Heart right ventricle (tissue), 16 donors: ENCODE measurements around the gene INSYN2B. TPM values are rescaled to one million over a fixed set of nuclear protein-coding genes. Genes with fewer than 3 reads are reported as not detected.

Source experiments
- ATAC-seq, 8 donors: fragments of 200-7000 bp; cut with Tn5 transposase; one replicate each; pipeline ENCODE4 v1.9.1; 2020; ENCODE audit warnings: mild to moderate bottlenecking in 8 of 8, moderate library complexity in 8 of 8, moderate number of reproducible peaks in 1 of 8
- DNase-seq, 2 donors: peaks; one replicate each; pipeline ENCODE4 v3.0.0-alpha.2; 2020
- H3K27ac ChIP-seq, 10 donors: fragments of 200-600 bp; sonication (generic) in 2 of 10; one replicate each; pipeline versions ENCODE4 v1.5.0 to v1.8.0; 2020 to 2022; ENCODE audit warnings: mild to moderate bottlenecking in 3 of 10
- H3K27me3 ChIP-seq, 7 donors: fragments of 200-600 bp; one replicate each; pipeline ENCODE4 v1.8.0; 2021 to 2022; ENCODE audit warnings: mild to moderate bottlenecking in 2 of 7
- H3K36me3 ChIP-seq, 9 donors: fragments of 200-600 bp; sonication (generic) in 1 of 9; one replicate each; pipeline versions ENCODE4 v1.5.0 to v1.8.0; 2020 to 2022; ENCODE audit warnings: mild to moderate bottlenecking in 2 of 9
- H3K4me1 ChIP-seq, 9 donors: fragments of 200-600 bp; sonication (generic) in 1 of 9; one replicate each; pipeline versions ENCODE4 v1.5.0 to v1.8.0; 2020 to 2022; ENCODE audit warnings: mild to moderate bottlenecking in 4 of 9
- H3K4me3 ChIP-seq, 10 donors: fragments of 200-600 bp; sonication (generic) in 2 of 10; one replicate each; pipeline versions ENCODE4 v1.5.0 to v1.8.0; 2020 to 2022; ENCODE audit warnings: mild to moderate bottlenecking in 7 of 10, moderate library complexity in 2 of 10
- H3K9me3 ChIP-seq, 11 donors: fragments of 200-600 bp in 10 of 11; sonication (generic) in 2 of 11; one replicate each; pipeline versions ENCODE4 v1.5.0 to v1.8.0; 2013 to 2022; ENCODE audit warnings: mild to moderate bottlenecking in 2 of 11, control low read depth in 1 of 11, moderate library complexity in 1 of 11
- WGBS, 2 donors: extraction: QIAGEN DNeasy Blood & Tissue Kit; methylation state at CpG; one replicate each; pipeline ENCODE4 v1.1.7; 2013; ENCODE audit warnings: inconsistent platforms in 1 of 2; 5-methylcytosine and 5-hydroxymethylcytosine counted together
- intact Hi-C, 10 donors: fragments of 100-400 bp; cut with DNase I; formaldehyde crosslinking; loops; one replicate each; pipeline versions ENCODE4 v1.11.1 to v1.14.2; 2022
- polyA plus RNA-seq, 2 donors: library from polyadenylated mRNA; stranded (reverse); fragments of 200-250 nt; gene quantifications; one replicate each; pipeline ENCODE4 v1.2.3, GENCODE V29; 2013
- total RNA-seq, 10 donors: library from RNA; stranded (reverse); fragmentation: NEBNext Ultra II Directional in 3 of 10; extraction: Animal tissue kit (Norgen Biotek cat#: 25700) in 3 of 10; gene quantifications; one replicate each; pipeline versions ENCODE4 v1.2.1 to v1.2.4, GENCODE V29; 2021 to 2023
- TF ChIP-seq, protein P1 (sequence below), 9 donors: fragments of 200-600 bp; sonication (generic) in 2 of 9; IDR thresholded peaks; one replicate each; pipeline versions ENCODE4 v1.5.0 to v1.8.0; 2021 to 2022; ENCODE audit warnings: antibody characterized with exemption in 9 of 9, mild to moderate bottlenecking in 5 of 9, moderate library complexity in 1 of 9
- donor health status: Arrhythmogenic right ventricular cardiomyopathy.
- donor health status: ischemic (EF 13 %, LVEDD 7.1; RV severe dilation, severe dysfunction).
- donor health status: healthy with polysubstance abuse.
- donor health status: DM: no; HTN: yes; CAD: no.
- donor health status: DM: no; HTN: no; CAD: no.
- donor health status: ischemic (EF 25% LVEDD 6.9; RV normal size, moderate dysfunction).
- donor health status: ischemic (EF 25% LVEDD 5.7; RV mildly dilated, moderate dysfunction).
- donor health status: healthy.
- donor health status: DM: yes; HTN: yes; CAD: no.
- donor health status: Ischemic cardiomyopathy.
- donor health status: ischemic (EF 35%, LVEDD 5.7; RV mildly dilated, moderate dysfunction).
- donor health status: nonischemic (EF 11% LVEDD 7.7; RV severe dilation, severe dysfunction).
- donor health status: DM: yes; HTN: yes; CAD: no.
- donor health status: PGD.
- donor health status: ischemic (EF 29% LVEDD 5.4; RV normal size, mild dysfunction).
- donor health status: nonischemic (EF 23%, LVEDD 6.1; RV moderate dilation, normal function).

INSYN2B gene
- total and polyA plus RNA-seq, 12 donors: 0.09 to 0.87 (median 0.14) TPM; not detected in 7

DNA sequence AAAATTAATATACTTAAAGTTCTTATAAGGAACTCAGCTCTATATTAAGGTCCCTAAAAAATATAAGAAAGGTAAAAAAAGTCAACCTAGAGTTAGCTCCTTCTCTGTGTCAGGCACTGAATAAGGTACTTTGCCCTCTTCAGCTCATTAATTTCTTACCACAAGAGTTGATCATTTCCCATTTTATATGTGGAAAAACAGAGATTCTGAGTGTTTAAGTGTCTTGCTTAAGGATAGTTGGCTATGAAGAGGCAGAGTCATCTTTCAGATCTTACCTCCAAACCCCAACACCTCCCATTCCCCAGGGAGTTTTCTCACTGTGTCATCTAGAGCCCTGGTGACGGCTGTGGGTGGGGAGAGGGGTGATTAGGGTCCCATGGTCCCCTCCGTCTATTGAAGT is 40.6 kb downstream of the INSYN2B start:
- Histone ChIP-seq H3K4me3 (no peak overlapping the region), H3K27me3 (peaks cover 0 to 15% (median 0%) of the 10 kb centered on the region in 7 donors), H3K9me3 (no peaks in the 10 kb centered on the region), H3K27ac (no peak overlapping the region), H3K4me1 (peaks cover 0 to 3% (median 0%) of the 10 kb centered on the region in 9 donors), H3K36me3 (no peaks in the 10 kb centered on the region)
- TF ChIP-seq, protein P1, sequence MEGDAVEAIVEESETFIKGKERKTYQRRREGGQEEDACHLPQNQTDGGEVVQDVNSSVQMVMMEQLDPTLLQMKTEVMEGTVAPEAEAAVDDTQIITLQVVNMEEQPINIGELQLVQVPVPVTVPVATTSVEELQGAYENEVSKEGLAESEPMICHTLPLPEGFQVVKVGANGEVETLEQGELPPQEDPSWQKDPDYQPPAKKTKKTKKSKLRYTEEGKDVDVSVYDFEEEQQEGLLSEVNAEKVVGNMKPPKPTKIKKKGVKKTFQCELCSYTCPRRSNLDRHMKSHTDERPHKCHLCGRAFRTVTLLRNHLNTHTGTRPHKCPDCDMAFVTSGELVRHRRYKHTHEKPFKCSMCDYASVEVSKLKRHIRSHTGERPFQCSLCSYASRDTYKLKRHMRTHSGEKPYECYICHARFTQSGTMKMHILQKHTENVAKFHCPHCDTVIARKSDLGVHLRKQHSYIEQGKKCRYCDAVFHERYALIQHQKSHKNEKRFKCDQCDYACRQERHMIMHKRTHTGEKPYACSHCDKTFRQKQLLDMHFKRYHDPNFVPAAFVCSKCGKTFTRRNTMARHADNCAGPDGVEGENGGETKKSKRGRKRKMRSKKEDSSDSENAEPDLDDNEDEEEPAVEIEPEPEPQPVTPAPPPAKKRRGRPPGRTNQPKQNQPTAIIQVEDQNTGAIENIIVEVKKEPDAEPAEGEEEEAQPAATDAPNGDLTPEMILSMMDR (IDR thresholded peaks at IDR 0.05): no peak
- intact Hi-C loops: no loop called here
- DNase-seq (no peak), ATAC-seq (no peak)
- 83 to 84% methylated on average over 2 of the region's 2 CpGs for WGBS, 2 donors

DNA sequence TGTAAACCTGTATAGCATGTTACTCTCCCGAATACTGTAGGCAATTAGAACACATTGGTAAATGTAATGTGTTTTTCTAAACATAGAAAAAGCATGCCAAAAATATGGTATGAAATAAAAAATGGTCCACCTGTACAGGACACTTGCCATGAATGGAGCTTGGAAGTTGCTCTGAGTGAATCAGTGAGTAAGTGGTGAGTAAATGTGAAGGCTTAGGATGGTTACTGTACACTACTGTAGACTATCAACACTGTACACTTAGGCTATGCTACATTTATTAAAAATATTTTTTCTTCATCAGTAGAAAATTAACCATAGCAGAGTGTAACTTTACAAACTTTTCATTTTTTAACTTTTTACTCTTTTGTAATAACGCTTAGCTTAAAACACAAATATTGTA is 41.9 kb downstream of the INSYN2B start:
- no peaks in the 10 kb centered on the region for H3K4me1 ChIP-seq
- H3K27ac ChIP-seq: no peak overlapping the region
- no peaks in the 10 kb centered on the region for H3K9me3 ChIP-seq
- 95 to 96% methylated on average over 2 of the region's 2 CpGs for WGBS, 2 donors
- H3K27me3 ChIP-seq: peaks cover 0 to 18% (median 0%) of the 10 kb centered on the region in 7 donors
- no peak overlapping the region for H3K4me3 ChIP-seq
- no peaks in the 10 kb centered on the region for H3K36me3 ChIP-seq
- TF ChIP-seq, protein P1 (IDR thresholded peaks at IDR 0.05): no peak
- ATAC-seq (no peak), DNase-seq (no peak)
- intact Hi-C loops: no loop called here

DNA sequence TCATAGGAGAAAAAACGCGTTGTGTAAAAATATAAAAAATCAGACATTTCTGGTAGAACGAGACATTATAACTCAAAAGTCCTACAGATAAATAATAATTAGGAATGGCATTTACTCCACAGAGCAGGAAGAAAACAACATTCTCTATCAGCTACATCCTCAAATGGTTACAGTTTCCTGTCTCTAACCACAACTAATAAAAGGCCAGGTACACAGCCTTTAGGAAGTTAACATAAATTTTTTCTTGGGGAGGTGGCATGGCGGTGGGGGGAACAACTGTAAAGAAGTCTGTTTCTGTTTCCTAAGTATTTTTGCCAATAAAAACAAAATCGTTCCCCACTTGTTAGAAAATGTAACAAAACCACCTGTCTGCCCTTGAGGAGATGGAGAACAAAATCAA is 44.5 kb downstream of the INSYN2B start:
- H3K4me3 ChIP-seq: no peak overlapping the region
- no peaks in the 10 kb centered on the region for H3K4me1 ChIP-seq
- intact Hi-C loops: no loop called here
- no peaks in the 10 kb centered on the region for H3K9me3 ChIP-seq
- DNase-seq: no peak
- WGBS, 2 donors: 76 to 83% methylated on average over 5 of the region's 5 CpGs
- TF ChIP-seq, protein P1 (IDR thresholded peaks at IDR 0.05): no peak
- H3K36me3 ChIP-seq: peaks cover 0 to 2% (median 0%) of the 10 kb centered on the region in 9 donors
- no peak for ATAC-seq
- peaks cover 0 to 26% (median 7%) of the 10 kb centered on the region in 7 donors for H3K27me3 ChIP-seq
- no peak overlapping the region for H3K27ac ChIP-seq

DNA sequence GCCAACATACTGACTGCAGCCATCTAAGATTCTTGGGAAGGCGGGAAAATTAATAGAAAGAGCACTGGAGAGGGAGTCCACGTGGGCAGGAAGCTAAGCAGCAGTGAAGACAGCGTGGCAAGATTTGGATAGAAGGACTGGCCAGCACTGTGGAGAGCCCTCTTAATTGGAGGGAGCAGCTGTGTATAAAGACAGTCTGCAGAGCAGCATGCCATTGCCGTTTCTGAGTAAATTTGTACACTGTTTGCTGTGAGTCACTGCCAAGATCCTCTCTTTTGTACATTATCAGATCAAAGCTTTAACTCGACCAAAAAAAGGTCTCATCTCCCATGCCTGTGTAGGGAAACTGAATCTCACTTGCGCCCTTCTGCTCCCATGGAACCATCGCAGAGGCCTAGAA is 45.3 kb downstream of the INSYN2B start:
- no peak overlapping the region for H3K27ac ChIP-seq
- ATAC-seq (no peak), DNase-seq (no peak)
- H3K9me3 ChIP-seq: no peaks in the 10 kb centered on the region
- TF ChIP-seq, protein P1 (IDR thresholded peaks at IDR 0.05): no peak
- H3K27me3 ChIP-seq: peaks cover 0 to 24% (median 7%) of the 10 kb centered on the region in 7 donors
- intact Hi-C loops: no loop called here
- H3K4me3 ChIP-seq: no peak overlapping the region
- WGBS, 2 donors: 80 to 83% methylated on average over 7 of the region's 7 CpGs
- no peaks in the 10 kb centered on the region for H3K4me1 ChIP-seq
- peaks cover 0 to 4% (median 0%) of the 10 kb centered on the region in 9 donors for H3K36me3 ChIP-seq
